Keratinocyte (primary cell): ENCODE data around the gene PSMB1. TPM values are rescaled to one million over a fixed set of nuclear protein-coding genes. Genes with fewer than 3 reads are reported as not detected.

ENCODE experiments used
- DNase-seq: peaks from one replicate; pipeline ENCODE4 v3.0.0-alpha.2; 2011; ENCODE audit warnings: low read depth, missing footprints, low spot score
- FAIRE-seq: peaks from 2 replicates; lab custom pipeline; 2011; peaks lifted over from hg19 to GRCh38; lab: Jason Lieb, UNC
- H2AFZ ChIP-seq: 2 replicates; pipeline ENCODE4 v1.6.0; 2012; ENCODE audit warnings: low read length, control low read depth, inconsistent platforms; ENCODE audit not compliant: control insufficient read depth
- H3K27ac ChIP-seq: 2 replicates; pipeline ENCODE4 v1.5.1; 2011; ENCODE audit warnings: low read length; ENCODE audit not compliant: control insufficient read depth, insufficient read depth
- H3K27me3 ChIP-seq: 3 replicates; pipeline ENCODE4 v1.6.0; 2011; ENCODE audit warnings: low read length; ENCODE audit not compliant: control insufficient read depth, insufficient read depth; ENCODE audit errors: extremely low read depth
- H3K36me3 ChIP-seq, 2 experiments: 2 replicates in 1 of 2; 3 replicates in 1 of 2; pipeline ENCODE4 v1.5.1; 2011; ENCODE audit warnings: low read length in 2 of 2, mild to moderate bottlenecking in 1 of 2; ENCODE audit not compliant: control insufficient read depth in 2 of 2, insufficient read depth in 2 of 2; ENCODE audit errors: extremely low read depth in 1 of 2
- H3K4me1 ChIP-seq: 3 replicates; pipeline ENCODE4 v1.5.1; 2011; ENCODE audit warnings: low read length; ENCODE audit not compliant: control insufficient read depth, insufficient read depth; ENCODE audit errors: extremely low read depth
- H3K4me2 ChIP-seq: 3 replicates; pipeline ENCODE4 v1.6.0; 2011; ENCODE audit warnings: low read depth, low read length; ENCODE audit not compliant: control insufficient read depth, insufficient read depth; ENCODE audit errors: extremely low read depth
- H3K4me3 ChIP-seq, 3 experiments: fragments of 200-600 bp in 1 of 3; sonication (generic) in 1 of 3; 2 replicates in 2 of 3; 3 replicates in 1 of 3; pipeline ENCODE4 v1.5.1; 2011 to 2016; ENCODE audit warnings: low read length in 3 of 3, mild to moderate bottlenecking in 3 of 3, control low read depth in 2 of 3, inconsistent platforms in 1 of 3, low read depth in 1 of 3, mixed read lengths in 1 of 3, mixed run types in 1 of 3, moderate library complexity in 1 of 3; ENCODE audit not compliant: control insufficient read depth in 2 of 3, insufficient read depth in 2 of 3; ENCODE audit errors: extremely low read depth in 1 of 3
- H3K79me2 ChIP-seq: 2 replicates; pipeline ENCODE4 v1.6.0; 2012; ENCODE audit warnings: low read length; ENCODE audit not compliant: control insufficient read depth, insufficient read depth
- H3K9ac ChIP-seq: 3 replicates; pipeline ENCODE4 v1.6.0; 2011; ENCODE audit warnings: low read length; ENCODE audit not compliant: control insufficient read depth, insufficient read depth; ENCODE audit errors: extremely low read depth
- H3K9me1 ChIP-seq: 3 replicates; pipeline ENCODE4 v1.6.0; 2011; ENCODE audit warnings: low read length; ENCODE audit not compliant: control insufficient read depth, insufficient read depth; ENCODE audit errors: extremely low read depth
- H3K9me3 ChIP-seq: 2 replicates; pipeline ENCODE4 v1.5.1; 2012; ENCODE audit warnings: low read depth, low read length; ENCODE audit not compliant: control insufficient read depth
- H4K20me1 ChIP-seq: 3 replicates; pipeline ENCODE4 v1.6.0; 2011; ENCODE audit warnings: low read length; ENCODE audit not compliant: control insufficient read depth, insufficient read depth; ENCODE audit errors: extremely low read depth
- CTCF ChIP-seq, 3 experiments: IDR thresholded peaks in 1 of 3; conservative IDR thresholded peaks in 1 of 3; optimal IDR thresholded peaks in 1 of 3; 2 replicates in 2 of 3; 3 replicates in 1 of 3; pipeline versions ENCODE3 to v1.5.1; 2011; ENCODE audit warnings: low read length in 3 of 3, mild to moderate bottlenecking in 3 of 3, moderate library complexity in 2 of 3, control low read depth in 1 of 3, inconsistent platforms in 1 of 3; ENCODE audit not compliant: insufficient read depth in 2 of 3; ENCODE audit errors: extremely low read depth in 1 of 3
- EZH2 ChIP-seq: IDR thresholded peaks from one replicate; pipeline ENCODE4 v1.6.1; 2012; ENCODE audit warnings: inconsistent platforms, mild to moderate bottlenecking, low read length, moderate library complexity
- dilution Hi-C: fragments of 300-500 bp; cut with MboI; formaldehyde crosslinking; loops from one replicate; pipeline ENCODE4 v1.7.0; 2020; ENCODE audit warnings: low sequenced_read_pairs; ENCODE audit not compliant: extremely low pct_ligation_motif_present
- polyA plus RNA-seq, 5 experiments: library from polyadenylated mRNA; depleted of rRNA in 3 of 5; stranded (reverse) in 3 of 5; stranded (forward) in 1 of 5; unstranded in 1 of 5; fragments of >200 nt; gene quantifications; 1 replicate in 1 of 5; 2 replicates in 3 of 5; 3 replicates in 1 of 5; pipeline versions ENCODE4 v1.2.1 to v1.2.3, GENCODE V29; 2011 to 2012; ENCODE audit warnings: missing spikeins in 2 of 5, low read depth in 1 of 5, low replicate concordance in 1 of 5

PSMB1 gene
- polyA plus RNA-seq, 1 donor (not counting 4 experiments of a cell fraction or from before 2014, with no cell fraction given): 430 TPM

GRCh38 chr6:170545405-170545804 lies 7.7 kb downstream of the PSMB1 start:
- dilution Hi-C loops: no loop called here
- H3K9me3 ChIP-seq: no peaks in the 10 kb centered on the region
- peaks cover 10% of the 10 kb centered on the region for H4K20me1 ChIP-seq
- peaks cover 26 to 46% of the 10 kb centered on the region in 2 experiments for H3K36me3 ChIP-seq
- FAIRE-seq (no peak), DNase-seq (no peak)
- H3K9me1 ChIP-seq: no peaks in the 10 kb centered on the region
- no peak overlapping the region for H3K4me2 ChIP-seq
- H3K79me2 ChIP-seq: peaks cover 72% of the 10 kb centered on the region
- no peak overlapping the region for H3K4me3 ChIP-seq
- no peaks in the 10 kb centered on the region for H3K27me3 ChIP-seq
- H3K27ac ChIP-seq: no peak overlapping the region
- TF ChIP-seq EZH2: no peak
- TF ChIP-seq CTCF (optimal IDR thresholded peaks at IDR 0.05 in 1 of 3, IDR thresholded peaks at IDR 0.05 in 1 of 3, conservative IDR thresholded peaks at IDR 0.05 in 1 of 3; ENCODE audit: extremely low read depth in 1 of 3, insufficient read depth in 2 of 3, low read length in 3 of 3): no peak
- H3K9ac ChIP-seq: no peak overlapping the region
- H3K4me1 ChIP-seq: peaks cover 5% of the 10 kb centered on the region
- H2AFZ ChIP-seq: no peak overlapping the region

- Histone ChIP-seq H3K9me1 (no peaks in the 10 kb centered on the region), H3K4me3 (no peak overlapping the region), H3K4me1 (no peaks in the 10 kb centered on the region), H3K9ac (no peak overlapping the region), H3K27me3 (no peaks in the 10 kb centered on the region), H2AFZ (no peak overlapping the region), H3K27ac (no peak overlapping the region), H4K20me1 (no peaks in the 10 kb centered on the region), H3K79me2 (peaks cover 47% of the 10 kb centered on the region), H3K9me3 (no peaks in the 10 kb centered on the region), H3K4me2 (no peak overlapping the region), H3K36me3 (peaks cover 24 to 42% of the 10 kb centered on the region in 2 experiments)
- dilution Hi-C loops: no loop called here
- no peak for DNase-seq
- TF ChIP-seq CTCF (optimal IDR thresholded peaks at IDR 0.05 in 1 of 3, IDR thresholded peaks at IDR 0.05 in 1 of 3, conservative IDR thresholded peaks at IDR 0.05 in 1 of 3; ENCODE audit: extremely low read depth in 1 of 3, insufficient read depth in 2 of 3, low read length in 3 of 3) (no peak), EZH2 (no peak)
- no peak for FAIRE-seq
These were observed 10.9 kb downstream of the PSMB1 start for GRCh38 chr6:170542031-170542719.
